Right lobe of liver (tissue), 4 donors: ENCODE results near the gene MRPL57.

Experiments used
- CTCF ChIP-seq, 4 donors: fragments of 200-600 bp in 3 of 4; fragments of 450-650 bp in 1 of 4; IDR thresholded peaks; one replicate each; pipeline versions ENCODE4 v1.5.1 to v1.8.0; 2016 to 2022; ENCODE audit warnings: antibody characterized with exemption in 4 of 4, mild to moderate bottlenecking in 2 of 4
- POLR2A ChIP-seq: fragments of 450-650 bp; IDR thresholded peaks from one replicate; pipeline ENCODE4 v1.6.1; 2017; ENCODE audit warnings: antibody characterized with exemption, mild to moderate bottlenecking
- donor health status: DM: no; HTN: no; CAD: no.
- donor health status: DM: no; HTN: no; CAD: no.
- donor health status: DM: no; HTN: yes; CAD: no.

DNA sequence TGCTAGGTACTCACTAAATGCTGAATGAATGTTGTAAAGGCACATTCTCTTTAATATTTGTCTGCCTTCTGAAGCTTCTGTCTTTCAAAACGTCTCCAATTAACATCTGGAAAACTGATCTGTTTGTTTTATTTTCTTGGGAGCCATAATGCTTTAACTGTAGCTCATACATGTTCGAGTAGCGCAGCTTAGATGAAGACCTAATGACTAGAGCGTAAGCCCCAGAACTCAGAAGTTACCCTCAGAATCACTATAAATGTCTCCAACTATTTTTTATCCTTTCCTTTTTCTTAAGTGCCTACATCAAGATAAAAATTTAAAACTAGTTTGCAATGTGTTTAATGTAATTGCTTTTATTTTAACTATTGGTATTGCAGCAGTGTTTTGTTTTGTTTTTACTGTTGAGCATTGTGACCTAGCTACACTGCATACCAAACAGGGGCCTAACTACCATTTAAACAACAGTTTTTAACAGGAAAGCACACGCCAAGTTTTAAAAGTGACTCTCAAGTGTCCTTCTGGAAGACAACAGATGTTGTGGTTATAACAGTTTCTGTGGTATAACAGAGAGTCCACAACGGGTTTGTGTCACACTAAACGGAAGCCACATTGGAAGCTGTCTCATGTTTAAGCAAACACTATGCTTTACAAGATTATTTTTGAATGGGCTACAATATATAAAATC, 42.0 kb downstream of the MRPL57 start:
- TF ChIP-seq CTCF (IDR thresholded peaks at IDR 0.05): no peak
- TF ChIP-seq POLR2A: no peak
